Measurements from ENCODE around the gene EIF2A.

The EIF2A gene

DNA sequence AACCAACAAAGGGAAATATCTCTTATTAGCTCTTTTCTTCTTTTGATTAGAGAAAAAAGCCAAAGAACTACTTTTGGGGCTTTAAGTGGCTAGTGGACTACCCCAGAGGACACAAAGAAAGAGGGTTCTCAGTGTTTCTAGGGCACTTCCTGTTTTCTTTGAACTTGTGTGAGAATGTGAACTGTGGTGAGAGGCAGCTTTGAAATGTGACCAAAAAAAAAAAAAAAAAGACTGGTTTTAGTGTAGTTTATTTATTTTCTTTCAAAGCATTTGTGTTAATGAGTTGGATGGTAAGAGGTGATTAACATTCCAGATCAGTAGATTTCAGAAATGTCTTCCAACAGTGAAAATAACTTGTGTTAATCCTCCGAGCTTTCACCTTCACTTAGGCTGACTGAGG, 88.9 kb downstream of the EIF2A start:
- Histone ChIP-seq H3K27ac (ENCODE audit: low read depth, low read length) (no peak overlapping the region), H3K9ac (ENCODE audit: low read length) (no peak overlapping the region)

More for the DNA sequence above, 88.9 kb downstream of the EIF2A start:
- Histone ChIP-seq H3K27me3 (ENCODE audit: control insufficient read depth, insufficient read depth, low read length) (no peaks in the 10 kb centered on the region), H3K4me1 (ENCODE audit: control insufficient read depth, insufficient read depth, low read length) (no peaks in the 10 kb centered on the region), H3K36me3 (ENCODE audit: control insufficient read depth, insufficient read depth, low read length) (peaks cover 4% of the 10 kb centered on the region), H3K4me3 (ENCODE audit: low read length) (no peak overlapping the region)
